ENCODE results near the gene SHD. TPM values are rescaled to one million over a fixed set of nuclear protein-coding genes. Genes with fewer than 3 reads are reported as not detected.
"Not testable (repeated sequence)": the region's sequence is repeated elsewhere in the genome, so short reads cannot be mapped to it uniquely, and the experiment has no call there.

The SHD gene
- total and polyA plus RNA-seq, 9 of the 15 experiments (the other 6 are each of a cell fraction or from before 2014, with no cell fraction given), result 0.05 to 0.62 (median 0.15) TPM; not detected in 5

DNA sequence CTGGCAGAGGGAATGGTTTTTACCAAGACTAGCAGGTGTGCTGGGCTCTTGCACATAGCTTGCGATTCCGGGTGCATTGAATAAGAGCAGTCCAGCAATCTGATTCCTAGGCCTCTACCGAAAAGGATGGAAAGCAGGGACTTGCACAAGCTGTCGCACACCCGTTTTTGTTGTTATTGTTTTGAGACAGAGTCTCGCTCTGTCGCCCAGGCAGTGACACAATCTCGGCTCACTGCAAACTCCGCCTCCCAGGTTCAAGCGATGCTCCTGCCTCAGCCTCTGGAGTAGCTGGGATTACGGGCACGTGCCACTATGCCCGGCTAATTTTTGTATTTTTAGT is 44.2 kb upstream of the SHD start (continued):
- TF ChIP-seq, protein P1, sequence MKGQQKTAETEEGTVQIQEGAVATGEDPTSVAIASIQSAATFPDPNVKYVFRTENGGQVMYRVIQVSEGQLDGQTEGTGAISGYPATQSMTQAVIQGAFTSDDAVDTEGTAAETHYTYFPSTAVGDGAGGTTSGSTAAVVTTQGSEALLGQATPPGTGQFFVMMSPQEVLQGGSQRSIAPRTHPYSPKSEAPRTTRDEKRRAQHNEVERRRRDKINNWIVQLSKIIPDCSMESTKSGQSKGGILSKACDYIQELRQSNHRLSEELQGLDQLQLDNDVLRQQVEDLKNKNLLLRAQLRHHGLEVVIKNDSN (CRISPR knock-in tag; IDR thresholded peaks at IDR 0.05), result no peak
- TF ChIP-seq DIDO1 (tag; IDR thresholded peaks at IDR 0.05; ENCODE audit: low read depth), result no peak
- TF ChIP-seq LCOR (CRISPR knock-in tag; IDR thresholded peaks at IDR 0.05), result no peak

GRCh38 chr19:4237510-4237909 is 41.6 kb upstream of the SHD start:
- Histone ChIP-seq H3K4me1 (replicated peaks in 1 of 2; ENCODE audit: control insufficient read depth in 2 of 2, insufficient read depth in 2 of 2, low read length in 2 of 2) (peaks cover 0 to 18% of the 10 kb centered on the region in 2 experiments; a peak in 2 of 5 replicates), H3K27me3 (ENCODE audit: control insufficient read depth in 2 of 2, insufficient read depth in 2 of 2, low read length in 2 of 2) (peaks cover 12 to 23% of the 10 kb centered on the region in 2 experiments; a peak in 3 of 5 replicates)
- H4K20me1 ChIP-seq (replicated peaks; ENCODE audit: control insufficient read depth, insufficient read depth, low read length); H3K4me3 ChIP-seq; intact Hi-C loops (cut with micrococcal nuclease); H3K9ac ChIP-seq (ENCODE audit: insufficient read depth in 1 of 2, low read depth in 2 of 2, low read length in 2 of 2); H3K4me2 ChIP-seq (ENCODE audit: insufficient read depth, low read length); DNase-seq (ENCODE audit: extremely low read depth in 1 of 4, low spot score in 3 of 4); ATAC-seq; CTCF ChIA-PET (ENCODE audit: low intra/inter-chr PET ratio); H3K36me3 ChIP-seq (ENCODE audit: control insufficient read depth, insufficient read depth, low read length); H3K79me2 ChIP-seq (ENCODE audit: control insufficient read depth, insufficient read depth, low read length); H2AFZ ChIP-seq (ENCODE audit: low read depth, low read length); FAIRE-seq; in situ Hi-C loops (cut with MboI); H3K9me1 ChIP-seq (ENCODE audit: control insufficient read depth, insufficient read depth, low read length); BruUV-seq (replicated peaks); H3K27ac ChIP-seq (ENCODE audit: extremely low read depth, low read depth, low read length); H3K9me3 ChIP-seq (replicated peaks; ENCODE audit: control insufficient read depth, insufficient read depth, low read depth, low read length): not testable (repeated sequence)
- WGBS (ENCODE audit: insufficient coverage, low coverage, missing lambda C conversion rate), result 46% methylated on average over 16 of the region's 16 CpGs
- peak; percentile 58; the same call in 1 of the 2 replicates for TF ChIP-seq ZNF121 (CRISPR knock-in tag; conservative IDR thresholded peaks at IDR 0.05)
- POLR2A ChIA-PET, result interaction anchor here (0.8 to 1.6 kb wide), 2 partner anchors 9 to 24 kb away, joined by 4 read pairs; partner anchors contain the start of gene YJU2
